Measurements from ENCODE around the gene IFNG. TPM values are rescaled to one million over a fixed set of nuclear protein-coding genes. Genes with fewer than 3 reads are reported as not detected.

Gene IFNG
- total and polyA plus RNA-seq, 9 of the 15 experiments (the other 6 are each of a cell fraction or from before 2014, with no cell fraction given): 0.38 TPM; not detected in 8

DNA sequence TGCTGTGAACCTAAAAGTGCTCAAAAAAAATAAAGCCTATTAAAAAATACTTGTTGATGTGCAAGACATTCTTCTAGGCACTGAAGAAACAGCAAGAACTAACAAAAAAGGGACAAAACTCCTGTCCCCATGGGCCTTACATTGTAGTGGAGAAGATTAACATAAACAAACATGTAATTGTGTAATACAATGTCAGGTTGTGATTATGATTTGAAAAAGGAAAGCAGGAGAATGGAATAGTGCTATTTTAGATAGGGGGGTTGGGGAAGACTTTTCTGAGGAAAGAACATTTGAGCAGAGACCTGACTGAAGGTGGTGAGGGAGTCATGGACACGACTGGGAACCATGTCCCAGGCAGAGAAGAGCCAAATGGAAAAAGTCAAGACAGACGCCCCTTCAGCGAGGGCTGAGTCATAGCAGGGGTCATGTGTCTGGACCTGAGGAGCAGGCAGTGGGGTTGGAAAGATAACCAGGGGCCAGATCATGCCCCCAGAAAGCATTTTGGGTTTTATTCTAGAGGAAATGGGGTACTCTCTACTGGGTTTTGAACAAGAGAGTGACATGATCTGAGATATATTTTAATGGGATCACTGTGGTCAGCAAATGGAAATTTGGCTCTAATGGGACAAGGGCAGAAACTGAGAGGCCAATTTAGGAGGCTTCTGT, 19.4 kb upstream of the IFNG start (continued):
- TF ChIP-seq, protein P1, sequence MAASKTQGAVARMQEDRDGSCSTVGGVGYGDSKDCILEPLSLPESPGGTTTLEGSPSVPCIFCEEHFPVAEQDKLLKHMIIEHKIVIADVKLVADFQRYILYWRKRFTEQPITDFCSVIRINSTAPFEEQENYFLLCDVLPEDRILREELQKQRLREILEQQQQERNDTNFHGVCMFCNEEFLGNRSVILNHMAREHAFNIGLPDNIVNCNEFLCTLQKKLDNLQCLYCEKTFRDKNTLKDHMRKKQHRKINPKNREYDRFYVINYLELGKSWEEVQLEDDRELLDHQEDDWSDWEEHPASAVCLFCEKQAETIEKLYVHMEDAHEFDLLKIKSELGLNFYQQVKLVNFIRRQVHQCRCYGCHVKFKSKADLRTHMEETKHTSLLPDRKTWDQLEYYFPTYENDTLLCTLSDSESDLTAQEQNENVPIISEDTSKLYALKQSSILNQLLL (CRISPR knock-in tag; IDR thresholded peaks at IDR 0.05; ENCODE audit: borderline replicate concordance): no peak
- TF ChIP-seq SRF (CRISPR knock-in tag; IDR thresholded peaks at IDR 0.05) (no peak), ZNF239 (CRISPR knock-in tag; IDR thresholded peaks at IDR 0.05) (no peak), ZNF175 (CRISPR knock-in tag; IDR thresholded peaks at IDR 0.05; ENCODE audit: low read depth) (peak; percentile 88), CEBPB (tag; IDR thresholded peaks at IDR 0.05) (peak; percentile 84), SMARCA4 (IDR thresholded peaks at IDR 0.05) (peak; percentile 60; the same call in 1 of the 2 replicates), CXXC5 (CRISPR knock-in tag; IDR thresholded peaks at IDR 0.05) (peak; percentile 41; the same call in 1 of the 2 replicates), SETDB1 (IDR thresholded peaks at IDR 0.05; ENCODE audit: low read length) (no peak), ETV1 (tag; conservative IDR thresholded peaks at IDR 0.05; ENCODE audit: low read depth) (peak; percentile 49), FOSL1 (tag; conservative IDR thresholded peaks at IDR 0.05) (peak; percentile 84), PTTG1 (tag; IDR thresholded peaks at IDR 0.05; ENCODE audit: low read depth) (peak; percentile 59; the same call in 1 of the 2 replicates), NR4A1 (CRISPR knock-in tag; IDR thresholded peaks at IDR 0.05) (no peak), NR4A1 (tag; IDR thresholded peaks at IDR 0.05) (peak; percentile 71), FOXA3 (CRISPR knock-in tag; conservative IDR thresholded peaks at IDR 0.05 in 1 of 2, IDR thresholded peaks at IDR 0.05 in 1 of 2) (peak in 1 of 2 experiments; percentile 85; a peak in 3 of 4 replicates), DPF2 (IDR thresholded peaks at IDR 0.05) (peak; percentile 57), DMBX1 (CRISPR knock-in tag; IDR thresholded peaks at IDR 0.05; ENCODE audit: borderline replicate concordance) (peak; percentile 92), NR2C1 (IDR thresholded peaks at IDR 0.05) (no peak), NR2C1 (tag; IDR thresholded peaks at IDR 0.05) (peak; percentile 73), GTF2E2 (tag; IDR thresholded peaks at IDR 0.05) (peak; percentile 58; the same call in 1 of the 2 replicates)
- TF ChIP-seq, protein P2, sequence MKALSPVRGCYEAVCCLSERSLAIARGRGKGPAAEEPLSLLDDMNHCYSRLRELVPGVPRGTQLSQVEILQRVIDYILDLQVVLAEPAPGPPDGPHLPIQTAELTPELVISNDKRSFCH (CRISPR knock-in tag; IDR thresholded peaks at IDR 0.05): no peak
- TF ChIP-seq, protein P2 (tag; IDR thresholded peaks at IDR 0.05): 0 out of 2 replicates have a peak, but pooled peaks have one; percentile 15
- TF ChIP-seq, protein P3, sequence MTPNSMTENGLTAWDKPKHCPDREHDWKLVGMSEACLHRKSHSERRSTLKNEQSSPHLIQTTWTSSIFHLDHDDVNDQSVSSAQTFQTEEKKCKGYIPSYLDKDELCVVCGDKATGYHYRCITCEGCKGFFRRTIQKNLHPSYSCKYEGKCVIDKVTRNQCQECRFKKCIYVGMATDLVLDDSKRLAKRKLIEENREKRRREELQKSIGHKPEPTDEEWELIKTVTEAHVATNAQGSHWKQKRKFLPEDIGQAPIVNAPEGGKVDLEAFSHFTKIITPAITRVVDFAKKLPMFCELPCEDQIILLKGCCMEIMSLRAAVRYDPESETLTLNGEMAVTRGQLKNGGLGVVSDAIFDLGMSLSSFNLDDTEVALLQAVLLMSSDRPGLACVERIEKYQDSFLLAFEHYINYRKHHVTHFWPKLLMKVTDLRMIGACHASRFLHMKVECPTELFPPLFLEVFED (CRISPR knock-in tag; conservative IDR thresholded peaks at IDR 0.05): 0 out of 2 replicates have a peak, but pooled peaks have one; percentile 45
- TF ChIP-seq, protein P4, sequence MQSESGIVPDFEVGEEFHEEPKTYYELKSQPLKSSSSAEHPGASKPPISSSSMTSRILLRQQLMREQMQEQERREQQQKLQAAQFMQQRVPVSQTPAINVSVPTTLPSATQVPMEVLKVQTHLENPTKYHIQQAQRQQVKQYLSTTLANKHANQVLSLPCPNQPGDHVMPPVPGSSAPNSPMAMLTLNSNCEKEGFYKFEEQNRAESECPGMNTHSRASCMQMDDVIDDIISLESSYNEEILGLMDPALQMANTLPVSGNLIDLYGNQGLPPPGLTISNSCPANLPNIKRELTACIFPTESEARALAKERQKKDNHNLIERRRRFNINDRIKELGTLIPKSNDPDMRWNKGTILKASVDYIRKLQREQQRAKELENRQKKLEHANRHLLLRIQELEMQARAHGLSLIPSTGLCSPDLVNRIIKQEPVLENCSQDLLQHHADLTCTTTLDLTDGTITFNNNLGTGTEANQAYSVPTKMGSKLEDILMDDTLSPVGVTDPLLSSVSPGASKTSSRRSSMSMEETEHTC (IDR thresholded peaks at IDR 0.05): no peak

Measured in K562 (cell line).